GM21723 (cell line): Measurements from ENCODE around the gene OGFOD2.

Source experiments
- ATAC-seq: cut with Tn5 transposase; IDR thresholded peaks from one replicate; pipeline ENCODE4 v1.9.1; 2021; ENCODE audit warnings: mild to moderate bottlenecking, moderate library complexity; ENCODE audit not compliant: unreplicated experiment

The OGFOD2 gene

DNA sequence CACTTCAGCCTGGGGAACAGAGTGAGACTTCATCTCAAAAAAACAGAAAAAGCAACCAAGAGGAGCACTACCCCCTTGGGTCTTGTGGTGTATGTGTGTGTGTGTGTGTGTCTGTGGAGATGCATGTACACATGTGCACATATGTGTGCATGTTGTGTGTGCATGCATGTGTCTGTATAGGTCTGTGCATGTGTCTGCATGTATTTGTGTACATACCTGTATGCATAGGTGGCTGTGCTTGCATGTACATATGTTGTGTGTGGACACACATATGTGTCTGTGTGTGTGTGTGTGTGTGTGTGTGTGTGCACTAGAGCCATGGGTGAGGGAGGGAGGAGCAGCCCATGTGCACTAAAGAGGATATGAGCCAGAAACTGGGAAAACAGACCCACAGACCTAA lies 54.5 kb downstream of the OGFOD2 start:
- no peak for ATAC-seq
